Nephron (organoid): Measurements from ENCODE around the gene PKD2L1.

Source experiments
- H3K27ac Mint-ChIP-seq, 3 experiments: 2 replicates each; pipeline ENCODE4 v1.8.0; 2020; ENCODE audit warnings: mixed read lengths in 3 of 3, mild to moderate bottlenecking in 2 of 3, moderate library complexity in 1 of 3
- H3K27me3 Mint-ChIP-seq: 2 replicates; pipeline ENCODE4 v1.8.0; 2021; ENCODE audit warnings: low read depth, mild to moderate bottlenecking, moderate library complexity, mixed read lengths
- H3K36me3 Mint-ChIP-seq: 2 replicates; pipeline ENCODE4 v1.8.0; 2020; ENCODE audit warnings: low read depth, mixed read lengths
- H3K4me1 Mint-ChIP-seq: 2 replicates; pipeline ENCODE4 v1.8.0; 2020; ENCODE audit warnings: mixed read lengths
- H3K4me3 Mint-ChIP-seq, 3 experiments: 2 replicates each; pipeline ENCODE4 v1.8.0; 2020; ENCODE audit warnings: mild to moderate bottlenecking in 3 of 3, mixed read lengths in 3 of 3, moderate library complexity in 2 of 3
- H3K9me3 Mint-ChIP-seq: 2 replicates; pipeline ENCODE4 v1.8.0; 2020; ENCODE audit warnings: mixed read lengths
- TF ChIP-seq, protein P1 (sequence below), 3 experiments: fragments of 200-600 bp; sonication (generic); IDR thresholded peaks; one replicate each; pipeline ENCODE4 v1.5.0; 2021; ENCODE audit warnings: antibody characterized with exemption in 3 of 3; ENCODE audit not compliant: unreplicated experiment in 3 of 3

The PKD2L1 gene

DNA sequence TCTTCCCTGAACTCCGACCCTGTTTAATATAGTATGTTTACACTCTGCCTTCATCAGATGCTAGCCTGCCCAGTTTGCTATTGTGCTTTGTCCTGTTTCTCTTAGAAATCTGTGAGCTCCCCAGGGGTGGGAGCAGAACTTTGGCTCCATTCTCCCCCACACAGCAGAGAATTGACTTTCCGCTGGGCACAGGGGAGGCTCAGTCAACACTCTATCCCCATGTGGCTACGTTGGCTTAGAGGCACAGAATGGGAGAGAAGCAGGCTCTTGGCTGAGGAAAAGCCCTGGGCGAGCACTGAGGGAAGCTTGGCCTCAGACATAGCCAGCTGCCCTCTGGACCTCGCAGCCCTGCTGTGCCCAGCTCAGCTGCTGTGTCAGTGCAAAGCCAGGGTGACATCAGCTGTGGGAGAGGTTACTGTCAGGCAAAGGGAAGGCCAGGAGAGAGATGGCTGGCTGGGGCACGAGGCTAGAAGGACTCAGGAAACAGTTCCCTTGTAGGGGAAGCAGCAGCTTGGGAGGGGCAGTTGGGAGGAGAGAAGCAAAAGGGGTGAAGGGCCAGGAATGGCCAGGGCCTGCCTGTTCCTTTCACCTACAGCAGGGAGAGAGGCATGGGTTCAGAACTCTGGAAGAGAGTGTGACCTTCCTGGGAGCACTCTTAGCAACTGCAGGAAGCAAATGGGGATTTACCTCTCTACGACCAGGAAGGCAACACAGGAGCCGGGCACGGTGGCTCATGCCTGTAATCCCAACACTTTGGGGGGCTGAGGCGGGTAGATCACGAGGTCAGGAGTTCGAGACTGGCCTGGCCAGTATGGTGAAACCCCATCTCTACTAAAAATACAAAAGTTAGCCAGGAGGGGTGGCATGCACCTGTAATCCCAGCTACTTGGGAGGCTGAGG, 11.2 kb upstream of the PKD2L1 start:
- peak overlapping the region in 1 of 3 experiments; percentile 12 for H3K4me3 Mint-ChIP-seq
- H3K27ac Mint-ChIP-seq = peak overlapping the region; percentile 6 to 32 (median 14)
- TF ChIP-seq, protein P1, sequence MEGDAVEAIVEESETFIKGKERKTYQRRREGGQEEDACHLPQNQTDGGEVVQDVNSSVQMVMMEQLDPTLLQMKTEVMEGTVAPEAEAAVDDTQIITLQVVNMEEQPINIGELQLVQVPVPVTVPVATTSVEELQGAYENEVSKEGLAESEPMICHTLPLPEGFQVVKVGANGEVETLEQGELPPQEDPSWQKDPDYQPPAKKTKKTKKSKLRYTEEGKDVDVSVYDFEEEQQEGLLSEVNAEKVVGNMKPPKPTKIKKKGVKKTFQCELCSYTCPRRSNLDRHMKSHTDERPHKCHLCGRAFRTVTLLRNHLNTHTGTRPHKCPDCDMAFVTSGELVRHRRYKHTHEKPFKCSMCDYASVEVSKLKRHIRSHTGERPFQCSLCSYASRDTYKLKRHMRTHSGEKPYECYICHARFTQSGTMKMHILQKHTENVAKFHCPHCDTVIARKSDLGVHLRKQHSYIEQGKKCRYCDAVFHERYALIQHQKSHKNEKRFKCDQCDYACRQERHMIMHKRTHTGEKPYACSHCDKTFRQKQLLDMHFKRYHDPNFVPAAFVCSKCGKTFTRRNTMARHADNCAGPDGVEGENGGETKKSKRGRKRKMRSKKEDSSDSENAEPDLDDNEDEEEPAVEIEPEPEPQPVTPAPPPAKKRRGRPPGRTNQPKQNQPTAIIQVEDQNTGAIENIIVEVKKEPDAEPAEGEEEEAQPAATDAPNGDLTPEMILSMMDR (IDR thresholded peaks at IDR 0.05; ENCODE audit: unreplicated experiment in 3 of 3) = no peak
- no peaks in the 10 kb centered on the region for H3K9me3 Mint-ChIP-seq
- H3K36me3 Mint-ChIP-seq = no peaks in the 10 kb centered on the region
- peaks cover 19% of the 10 kb centered on the region for H3K4me1 Mint-ChIP-seq
- peaks cover 8% of the 10 kb centered on the region for H3K27me3 Mint-ChIP-seq

DNA sequence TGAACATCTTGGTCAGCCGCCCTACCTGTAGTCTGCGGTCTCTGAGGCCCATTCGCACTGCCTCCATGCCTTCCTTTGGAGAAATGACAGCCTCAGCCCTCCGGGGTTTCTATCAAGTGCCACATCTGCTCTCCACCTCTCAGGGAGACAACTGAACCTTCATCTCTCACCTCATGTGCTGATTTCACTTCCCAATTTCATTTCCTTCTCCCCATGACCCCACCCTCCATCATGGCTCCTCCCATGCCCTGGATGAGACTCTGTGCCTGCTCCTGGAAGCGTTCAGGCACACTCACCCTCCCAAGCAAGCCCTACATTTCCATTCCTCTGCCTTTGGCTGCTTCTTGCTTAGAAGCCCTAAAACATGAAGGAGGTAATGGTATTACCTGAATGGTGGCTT, 9.2 kb upstream of the PKD2L1 start:
- Mint-ChIP-seq H3K27me3 (peaks cover 14% of the 10 kb centered on the region), H3K27ac (no peak overlapping the region), H3K36me3 (no peaks in the 10 kb centered on the region), H3K9me3 (no peaks in the 10 kb centered on the region), H3K4me1 (peaks cover 9% of the 10 kb centered on the region), H3K4me3 (no peak overlapping the region)
- TF ChIP-seq, protein P1 (IDR thresholded peaks at IDR 0.05; ENCODE audit: unreplicated experiment in 3 of 3) = no peak

DNA sequence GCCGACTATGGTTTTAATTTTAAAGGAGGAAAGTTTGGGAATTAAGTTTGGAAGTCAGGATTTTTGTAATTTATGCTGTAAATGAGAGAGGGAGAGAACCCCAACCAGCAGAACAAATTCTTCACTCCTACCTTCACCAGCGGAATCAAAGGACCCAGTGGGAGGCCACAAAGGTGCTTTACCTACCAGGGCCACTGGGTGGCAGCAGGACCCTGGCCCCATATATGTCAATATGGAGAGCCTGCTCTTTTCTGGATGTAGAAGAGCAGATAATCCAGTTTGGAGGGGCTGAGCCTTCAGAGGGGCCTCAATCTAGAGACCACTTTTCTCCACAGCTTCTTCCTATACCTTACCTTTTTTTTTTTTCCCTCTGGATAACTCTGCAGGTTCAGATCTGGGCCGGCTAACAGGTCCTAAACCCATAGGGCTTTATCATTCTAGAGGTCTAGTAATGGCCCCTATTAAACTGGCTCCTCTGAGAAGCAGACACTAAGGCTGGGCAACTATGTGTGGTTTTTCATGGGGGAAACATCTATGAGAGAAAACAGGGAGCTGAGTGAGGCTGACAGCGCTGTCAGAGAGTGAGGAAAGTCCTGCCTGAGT, 8.5 kb upstream of the PKD2L1 start:
- peaks cover 7% of the 10 kb centered on the region for H3K4me1 Mint-ChIP-seq
- H3K4me3 Mint-ChIP-seq = no peak overlapping the region
- no peak overlapping the region for H3K27ac Mint-ChIP-seq
- TF ChIP-seq, protein P1 (IDR thresholded peaks at IDR 0.05; ENCODE audit: unreplicated experiment in 3 of 3) = peak; percentile 90 to 92 (median 92)
- H3K9me3 Mint-ChIP-seq = no peaks in the 10 kb centered on the region
- H3K36me3 Mint-ChIP-seq = no peaks in the 10 kb centered on the region
- peaks cover 20% of the 10 kb centered on the region for H3K27me3 Mint-ChIP-seq

DNA sequence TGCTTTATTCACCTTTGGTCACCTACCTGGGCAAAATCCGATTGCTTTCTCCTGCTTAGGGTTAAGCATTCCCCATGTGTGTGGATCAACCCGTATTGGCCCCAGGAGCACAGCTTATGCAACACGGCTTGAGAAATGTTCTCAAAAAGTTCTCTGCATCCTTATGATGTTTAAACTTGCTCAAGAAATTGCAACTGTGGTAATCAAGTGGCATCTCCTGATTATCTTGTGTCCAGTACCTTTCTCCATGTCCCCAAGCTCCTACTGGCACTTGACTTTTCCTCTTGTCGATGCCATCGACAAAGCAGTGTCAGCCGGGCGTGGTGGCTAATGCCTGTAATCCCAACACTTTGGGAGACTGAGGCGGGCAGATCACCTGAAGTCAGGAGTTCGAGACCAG, 4.7 kb upstream of the PKD2L1 start:
- no peaks in the 10 kb centered on the region for H3K36me3 Mint-ChIP-seq
- no peaks in the 10 kb centered on the region for H3K9me3 Mint-ChIP-seq
- H3K4me3 Mint-ChIP-seq = no peak overlapping the region
- no peak overlapping the region for H3K27ac Mint-ChIP-seq
- TF ChIP-seq, protein P1 (IDR thresholded peaks at IDR 0.05; ENCODE audit: unreplicated experiment in 3 of 3) = no peak
- peaks cover 49% of the 10 kb centered on the region for H3K27me3 Mint-ChIP-seq
- H3K4me1 Mint-ChIP-seq = no peaks in the 10 kb centered on the region

DNA sequence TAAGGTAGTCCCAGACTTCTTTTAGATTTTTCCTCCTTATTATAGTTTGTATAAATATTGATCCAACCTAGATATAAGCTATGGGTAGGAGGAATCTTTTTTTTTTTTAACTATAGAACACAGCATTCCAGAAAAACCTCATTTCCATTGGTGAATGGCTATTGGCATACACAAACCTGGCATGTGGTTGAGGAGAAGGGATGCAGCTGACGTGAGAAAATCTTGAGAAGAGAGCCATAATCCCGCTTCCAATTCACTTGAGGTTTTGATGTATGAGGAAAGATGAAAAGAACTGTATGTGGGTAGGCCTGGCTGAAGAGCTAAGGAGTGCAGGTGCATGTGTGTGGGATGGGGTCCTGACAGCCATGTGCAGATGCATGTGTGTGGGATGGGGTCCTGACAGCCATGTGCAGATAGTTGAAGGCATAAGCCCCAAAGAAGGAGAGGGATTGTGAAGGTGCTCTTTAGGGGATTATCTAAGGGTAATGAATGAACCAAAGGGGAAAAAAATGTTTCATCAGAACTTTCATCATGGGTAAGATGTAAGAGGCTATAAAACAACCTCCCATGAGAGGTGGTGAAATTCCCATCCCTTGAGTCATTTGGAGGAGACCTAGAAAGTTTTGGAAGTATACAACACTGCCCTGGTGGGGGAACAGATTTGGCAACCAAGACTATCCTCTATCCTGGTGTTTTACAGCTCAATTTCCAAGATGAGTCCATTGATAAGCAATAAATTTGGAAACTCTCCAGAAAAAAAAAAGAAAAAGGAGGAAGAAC, 3.8 kb upstream of the PKD2L1 start:
- Mint-ChIP-seq H3K27me3 (peaks cover 55% of the 10 kb centered on the region), H3K4me1 (no peaks in the 10 kb centered on the region), H3K27ac (no peak overlapping the region), H3K9me3 (no peaks in the 10 kb centered on the region), H3K36me3 (no peaks in the 10 kb centered on the region), H3K4me3 (no peak overlapping the region)
- TF ChIP-seq, protein P1 (IDR thresholded peaks at IDR 0.05; ENCODE audit: unreplicated experiment in 3 of 3) = no peak
